GM21447 (cell line): ENCODE data around the gene TRPV5.

ENCODE experiments used
- ATAC-seq: cut with Tn5 transposase; IDR thresholded peaks from one replicate; pipeline ENCODE4 v1.9.1; 2021; ENCODE audit not compliant: unreplicated experiment

Gene TRPV5

GRCh38 chr7:142910481-142910880, 23.1 kb downstream of the TRPV5 start:
- ATAC-seq: no peak

GRCh38 chr7:142910031-142910433, 23.5 kb downstream of the TRPV5 start:
- no peak for ATAC-seq

- no peak for ATAC-seq
Measured at GRCh38 chr7:142908921-142909890, 24.3 kb downstream of the TRPV5 start.

- ATAC-seq: no peak
Measured at GRCh38 chr7:142908290-142908689, 25.3 kb downstream of the TRPV5 start.

GRCh38 chr7:142906643-142907042, 26.9 kb downstream of the TRPV5 start:
- no peak for ATAC-seq

GRCh38 chr7:142905759-142906158, 27.8 kb downstream of the TRPV5 start:
- ATAC-seq: no peak

- no peak for ATAC-seq
Measured at GRCh38 chr7:142904128-142904527, 29.4 kb downstream of the TRPV5 start.

- ATAC-seq: no peak
Measured at GRCh38 chr7:142901426-142902259, 31.9 kb downstream of the TRPV5 start.

- no peak for ATAC-seq
Measured at GRCh38 chr7:142899661-142900060, 33.9 kb downstream of the TRPV5 start.

GRCh38 chr7:142898377-142899170, 35.0 kb downstream of the TRPV5 start:
- ATAC-seq: no peak

- ATAC-seq: no peak
Measured at GRCh38 chr7:142897691-142898090, 35.9 kb downstream of the TRPV5 start.

- no peak for ATAC-seq
Measured at GRCh38 chr7:142896741-142897379, 36.7 kb downstream of the TRPV5 start.

- ATAC-seq: no peak
Measured at GRCh38 chr7:142896151-142896550, 37.4 kb downstream of the TRPV5 start.

- ATAC-seq: no peak
Measured at GRCh38 chr7:142894985-142895593, 38.5 kb downstream of the TRPV5 start.

GRCh38 chr7:142894112-142894984, 39.2 kb downstream of the TRPV5 start:
- ATAC-seq: no peak

- ATAC-seq: no peak
Measured at GRCh38 chr7:142892951-142893350, 40.6 kb downstream of the TRPV5 start.

GRCh38 chr7:142891490-142892082, 42.0 kb downstream of the TRPV5 start:
- no peak for ATAC-seq

GRCh38 chr7:142890874-142891485, 42.6 kb downstream of the TRPV5 start:
- ATAC-seq: no peak
